Kidney epithelial cell (primary cell): ENCODE measurements around the gene SH2D1A. TPM values are rescaled to one million over a fixed set of nuclear protein-coding genes. Genes with fewer than 3 reads are reported as not detected.
"Not testable (repeated sequence)": the region's sequence is repeated elsewhere in the genome, so short reads cannot be mapped to it uniquely, and the experiment has no call there.

Experiments used
- DNase-seq: peaks from one replicate; pipeline ENCODE4 v3.0.0-alpha.2; 2010; ENCODE audit warnings: low read depth
- H3K27me3 ChIP-seq: 2 replicates; pipeline ENCODE4 v1.6.0; 2011; ENCODE audit warnings: low read length; ENCODE audit not compliant: control insufficient read depth, insufficient read depth
- H3K36me3 ChIP-seq: 2 replicates; pipeline ENCODE4 v1.5.1; 2011; ENCODE audit warnings: low read length; ENCODE audit not compliant: control insufficient read depth, insufficient read depth
- H3K4me3 ChIP-seq: 2 replicates; pipeline ENCODE4 v1.5.1; 2011; ENCODE audit warnings: low read depth, mild to moderate bottlenecking, control low read depth, low read length
- CTCF ChIP-seq: IDR thresholded peaks from 2 replicates; pipeline ENCODE4 v1.5.1; 2011; ENCODE audit warnings: mild to moderate bottlenecking, moderate library complexity, low read length, control low read depth, inconsistent platforms; ENCODE audit not compliant: insufficient read depth, poor library complexity, severe bottlenecking
- total RNA-seq: library from RNA; depleted of rRNA; stranded (reverse); fragments of >200 nt; gene quantifications from 2 replicates; pipeline ENCODE4 v1.2.3, GENCODE V29; 2015

The SH2D1A gene
- total RNA-seq, 1 donor from 2014 or later = not detected

GRCh38 chrX:124332481-124333424 is 13.6 kb upstream of the SH2D1A start, which contains the start of gene TEX13D:
Gene TEX13D, plus strand, starts transcription at chrX:124332660. Its CDS starts 258 bp downstream, at chrX:124332918.
- no peak within 1 kb of the TSS for H3K4me3 ChIP-seq
- no peak for TF ChIP-seq CTCF
- no peaks in the 10 kb centered on the region for H3K36me3 ChIP-seq
- DNase-seq = no peak
- H3K27me3 ChIP-seq = no peaks in the 10 kb centered on the region

DNA sequence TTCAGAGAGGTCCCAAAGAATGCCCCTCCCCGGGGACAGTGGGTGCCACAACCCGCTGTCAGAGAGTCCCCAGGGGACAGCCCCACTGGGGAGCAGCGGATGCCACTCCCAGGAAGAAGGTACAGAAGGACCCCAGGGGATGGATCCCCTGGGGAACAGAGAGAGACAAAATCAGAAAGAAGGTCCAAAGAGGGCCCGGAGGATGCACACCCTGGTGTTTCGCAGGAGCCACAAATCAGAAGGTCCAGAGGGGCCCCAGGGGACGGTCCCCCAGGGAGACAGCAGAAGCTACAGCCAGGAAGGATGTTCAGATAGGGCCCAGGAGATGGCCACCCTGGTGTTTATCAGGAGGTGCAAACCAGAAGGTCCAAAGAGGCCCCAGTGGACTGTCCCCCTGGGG is 12.5 kb upstream of the SH2D1A start:
- no peak for DNase-seq
- no peak for TF ChIP-seq CTCF
- Histone ChIP-seq H3K27me3 (no peaks in the 10 kb centered on the region), H3K36me3 (no peaks in the 10 kb centered on the region), H3K4me3 (no peak overlapping the region)

DNA sequence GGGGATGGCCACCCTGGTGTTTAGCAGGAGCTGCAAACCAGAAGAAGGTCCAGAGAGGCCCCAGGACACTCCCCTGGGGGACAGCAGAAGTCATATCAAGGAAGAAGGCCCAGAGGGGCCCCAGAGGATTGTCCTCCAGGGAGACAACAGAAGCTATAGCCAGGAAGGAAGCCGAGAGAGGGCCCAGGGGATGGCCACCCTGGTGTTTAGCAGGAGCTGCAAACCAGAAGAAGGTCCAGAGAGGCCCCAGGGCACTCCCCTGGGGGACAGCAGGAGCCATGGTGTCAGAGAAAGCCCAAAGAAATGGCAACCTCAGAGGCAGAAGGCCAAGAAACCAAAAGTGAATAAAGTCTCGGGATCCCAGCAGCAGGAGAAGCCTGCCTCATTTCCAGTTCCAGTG is 11.8 kb upstream of the SH2D1A start:
- H3K4me3 ChIP-seq, H3K36me3 ChIP-seq, DNase-seq, H3K27me3 ChIP-seq: not testable (repeated sequence)

- H3K4me3 ChIP-seq = no peak overlapping the region
- no peak for DNase-seq
- no peaks in the 10 kb centered on the region for H3K36me3 ChIP-seq
- TF ChIP-seq CTCF = no peak
- H3K27me3 ChIP-seq = no peaks in the 10 kb centered on the region
Measured at GRCh38 chrX:124335598-124335997, 10.8 kb upstream of the SH2D1A start.

DNA sequence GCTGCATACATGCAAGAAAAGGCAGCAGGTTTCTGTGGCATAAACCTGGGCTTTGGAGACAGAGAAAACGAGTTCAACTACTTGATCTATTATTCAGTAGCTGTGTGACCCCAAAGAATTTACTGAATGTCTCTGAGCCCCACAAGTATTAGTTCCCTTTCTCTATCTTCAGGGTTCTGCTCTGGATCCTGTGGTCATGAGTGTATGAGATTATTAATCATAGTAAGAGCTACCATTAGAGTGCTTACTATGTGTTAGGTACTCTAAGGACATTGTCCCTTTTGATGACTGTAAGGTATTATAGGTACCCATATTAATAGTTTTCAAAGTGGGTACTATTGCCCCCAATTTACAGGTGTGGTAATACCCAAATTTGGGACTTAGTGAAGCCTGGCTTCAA is 8.4 kb upstream of the SH2D1A start:
- H3K36me3 ChIP-seq = no peaks in the 10 kb centered on the region
- no peak for TF ChIP-seq CTCF
- H3K27me3 ChIP-seq = no peaks in the 10 kb centered on the region
- DNase-seq = no peak
- no peak overlapping the region for H3K4me3 ChIP-seq

- TF ChIP-seq CTCF = no peak
Measured at GRCh38 chrX:124338733-124339514, 7.4 kb upstream of the SH2D1A start.

More at GRCh38 chrX:124338733-124339514, 7.4 kb upstream of the SH2D1A start:
- no peak overlapping the region for H3K4me3 ChIP-seq
- H3K27me3 ChIP-seq = no peaks in the 10 kb centered on the region
- H3K36me3 ChIP-seq = no peaks in the 10 kb centered on the region
- DNase-seq = no peak
